ENCODE results near the gene GRK1. TPM values are rescaled to one million over a fixed set of nuclear protein-coding genes. Genes with fewer than 3 reads are reported as not detected.

GRK1 gene
- total RNA-seq, 4 donors from 2014 or later = 0.07 to 0.12 TPM; not detected in 2

GRCh38 chr13:113625965-113626721, 40.9 kb upstream of the GRK1 start:
- Histone ChIP-seq H3K9me3 (no peaks in the 10 kb centered on the region), H3K27ac (no peak overlapping the region), H3K4me1 (no peaks in the 10 kb centered on the region), H3K36me3 (no peaks in the 10 kb centered on the region), H3K4me3 (no peak overlapping the region), H3K27me3 (no peaks in the 10 kb centered on the region)
- intact Hi-C loops (cut with DNase I; ENCODE audit: low total_unique reads) = no loop called here
- DNase-seq = no peak
- TF ChIP-seq CTCF (IDR thresholded peaks at IDR 0.05) (no peak), POLR2A (IDR thresholded peaks at IDR 0.05) (no peak)

GRCh38 chr13:113627136-113627535, 39.9 kb upstream of the GRK1 start:
- Histone ChIP-seq H3K4me3 (no peak overlapping the region), H3K27ac (no peak overlapping the region), H3K9me3 (no peaks in the 10 kb centered on the region), H3K27me3 (no peaks in the 10 kb centered on the region), H3K4me1 (no peaks in the 10 kb centered on the region), H3K36me3 (no peaks in the 10 kb centered on the region)
- no peak for DNase-seq
- no peak for TF ChIP-seq CTCF (IDR thresholded peaks at IDR 0.05)
- no peak for TF ChIP-seq POLR2A (IDR thresholded peaks at IDR 0.05)
- intact Hi-C loops (cut with DNase I; ENCODE audit: low total_unique reads) = no loop called here

- intact Hi-C loops (cut with DNase I; ENCODE audit: low total_unique reads) = no loop called here
- Histone ChIP-seq H3K27me3 (no peaks in the 10 kb centered on the region), H3K27ac (no peak overlapping the region), H3K36me3 (no peaks in the 10 kb centered on the region), H3K4me3 (no peak overlapping the region), H3K4me1 (no peaks in the 10 kb centered on the region), H3K9me3 (no peaks in the 10 kb centered on the region)
- no peak for DNase-seq
- TF ChIP-seq POLR2A (IDR thresholded peaks at IDR 0.05) (no peak), CTCF (IDR thresholded peaks at IDR 0.05) (no peak)
Observed at GRCh38 chr13:113628291-113629270, 38.4 kb upstream of the GRK1 start.

DNA sequence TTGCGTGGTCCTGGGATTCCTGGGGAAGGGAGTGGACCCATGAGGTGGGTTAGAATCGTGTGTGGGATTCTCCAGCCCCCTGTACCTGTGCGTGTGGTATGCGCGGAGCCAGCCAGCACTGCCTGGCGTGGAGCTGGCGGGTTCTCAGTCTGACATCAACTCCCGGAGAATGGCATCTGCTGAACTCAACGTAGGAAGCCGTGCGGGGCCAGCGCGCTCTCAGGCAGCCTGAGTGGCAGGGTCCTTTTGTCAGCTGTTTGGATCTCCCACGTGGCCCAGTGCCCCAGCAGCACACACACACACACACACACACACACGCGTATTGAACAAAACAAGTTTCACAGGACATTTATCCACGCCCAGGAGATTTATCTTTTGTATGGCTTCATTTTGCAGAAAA, 37.2 kb upstream of the GRK1 start:
- H3K27me3 ChIP-seq = no peaks in the 10 kb centered on the region
- no peaks in the 10 kb centered on the region for H3K4me1 ChIP-seq
- no peak overlapping the region for H3K4me3 ChIP-seq
- H3K27ac ChIP-seq = no peak overlapping the region
- no peaks in the 10 kb centered on the region for H3K9me3 ChIP-seq
- intact Hi-C loops (cut with DNase I; ENCODE audit: low total_unique reads) = no loop called here
- DNase-seq = no peak
- TF ChIP-seq CTCF (IDR thresholded peaks at IDR 0.05) (no peak), POLR2A (IDR thresholded peaks at IDR 0.05) (no peak)
- H3K36me3 ChIP-seq = no peaks in the 10 kb centered on the region

GRCh38 chr13:113630296-113630695, 36.7 kb upstream of the GRK1 start:
- TF ChIP-seq POLR2A (IDR thresholded peaks at IDR 0.05) (no peak), CTCF (IDR thresholded peaks at IDR 0.05) (no peak)
- Histone ChIP-seq H3K9me3 (no peaks in the 10 kb centered on the region), H3K4me1 (no peaks in the 10 kb centered on the region), H3K27ac (no peak overlapping the region), H3K36me3 (no peaks in the 10 kb centered on the region), H3K27me3 (no peaks in the 10 kb centered on the region), H3K4me3 (no peak overlapping the region)
- intact Hi-C loops (cut with DNase I; ENCODE audit: low total_unique reads) = no loop called here
- DNase-seq = no peak

Data from uterus (tissue), 4 donors.